OCI-LY3 (cell line): Measurements from ENCODE around the gene ADARB1.

Experiments used
- H2AFZ ChIP-seq: fragments of 200-600, 300-600 bp; shearing (Covaris generic); 2 replicates; pipeline ENCODE4 v1.6.0; 2014; ENCODE audit warnings: antibody characterized with exemption, low read depth, low read length
- H3K27ac ChIP-seq: fragments of 200-600, 300-600 bp; sonication (generic); 2 replicates; pipeline ENCODE4 v1.5.1; 2014; ENCODE audit warnings: mild to moderate bottlenecking, low read length, moderate library complexity, mixed read lengths
- H3K27me3 ChIP-seq: fragments of 200-600, 300-600 bp; sonication (generic); 2 replicates; pipeline ENCODE4 v1.6.1; 2014; ENCODE audit warnings: low read depth, low read length, mixed read lengths
- H3K36me3 ChIP-seq: fragments of 200-600, 300-600 bp; sonication (generic); replicated peaks from 2 replicates; pipeline ENCODE3; 2014; ENCODE audit warnings: low read depth, low read length, mixed read lengths
- H3K4me1 ChIP-seq: fragments of 300-600, 200-600 bp; sonication (generic); 2 replicates; pipeline ENCODE4 v1.6.1; 2014; ENCODE audit warnings: low read length, mixed read lengths
- H3K4me2 ChIP-seq: fragments of 200-600, 300-600 bp; sonication (generic); 2 replicates; pipeline ENCODE4 v1.6.1; 2014; ENCODE audit warnings: low read length, mixed read lengths
- H3K4me3 ChIP-seq: fragments of 300-600, 200-600 bp; sonication (generic); 2 replicates; pipeline ENCODE4 v1.5.1; 2014; ENCODE audit warnings: antibody characterized with exemption, mild to moderate bottlenecking, low read length, moderate library complexity
- H3K79me2 ChIP-seq: fragments of 300-600, 200-600 bp; shearing (Covaris generic); 2 replicates; pipeline ENCODE4 v1.6.1; 2014; ENCODE audit warnings: mild to moderate bottlenecking, low read length, mixed read lengths
- H3K9ac ChIP-seq: fragments of 300-600, 200-600 bp; shearing (Covaris generic); 2 replicates; pipeline ENCODE4 v1.6.0; 2014; ENCODE audit warnings: mild to moderate bottlenecking, low read length, moderate library complexity
- H3K9me3 ChIP-seq: fragments of 200-600, 300-600 bp; shearing (Covaris generic); 2 replicates; pipeline ENCODE4 v1.6.1; 2014; ENCODE audit warnings: low read length, mixed read lengths; ENCODE audit not compliant: insufficient read depth
- H4K20me1 ChIP-seq: fragments of 200-600, 300-600 bp; sonication (generic); 2 replicates; pipeline ENCODE4 v1.6.1; 2016; ENCODE audit warnings: low read length, mixed read lengths; ENCODE audit not compliant: insufficient read depth
- EZH2phosphoT487 ChIP-seq: fragments of 200-600 bp; shearing (Covaris generic); IDR thresholded peaks from 2 replicates; pipeline ENCODE4 v1.6.1; 2018; ENCODE audit warnings: antibody characterized with exemption, mixed run types, low read depth
- TF ChIP-seq, protein P1 (sequence below): fragments of 200-600, 300-600 bp; sonication (generic); IDR thresholded peaks from 2 replicates; pipeline ENCODE4 v1.5.1; 2014; ENCODE audit warnings: antibody characterized with exemption, low read length, low read depth

ADARB1 gene

DNA sequence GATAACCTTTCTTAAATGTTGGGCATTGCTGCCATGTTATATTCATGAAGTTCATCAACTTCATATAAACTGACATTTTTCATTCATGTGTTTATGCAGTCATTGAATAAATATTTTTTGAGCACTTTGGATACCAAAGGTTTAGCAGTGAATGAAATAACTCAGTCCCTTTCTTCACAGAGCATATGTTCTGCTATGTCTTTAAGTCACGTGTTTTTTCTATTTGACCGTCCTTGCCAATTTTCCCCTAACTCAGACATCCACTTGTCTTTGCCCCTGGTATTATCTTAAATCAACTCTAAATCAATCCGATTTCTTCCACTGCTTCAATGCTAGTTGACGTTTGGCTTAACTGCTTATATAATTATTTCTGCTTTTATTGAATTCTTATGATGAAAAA, 16.6 kb downstream of the ADARB1 start:
- H3K9ac ChIP-seq: no peak overlapping the region
- H3K79me2 ChIP-seq: no peaks in the 10 kb centered on the region
- no peak overlapping the region for H3K27ac ChIP-seq
- H3K4me1 ChIP-seq: no peaks in the 10 kb centered on the region
- peaks cover 10% of the 10 kb centered on the region; the same call in 1 of the 2 replicates for H3K27me3 ChIP-seq
- no peak overlapping the region for H3K4me2 ChIP-seq
- no peaks in the 10 kb centered on the region for H4K20me1 ChIP-seq
- H2AFZ ChIP-seq: no peak overlapping the region
- no peak for TF ChIP-seq EZH2phosphoT487
- TF ChIP-seq, protein P1, sequence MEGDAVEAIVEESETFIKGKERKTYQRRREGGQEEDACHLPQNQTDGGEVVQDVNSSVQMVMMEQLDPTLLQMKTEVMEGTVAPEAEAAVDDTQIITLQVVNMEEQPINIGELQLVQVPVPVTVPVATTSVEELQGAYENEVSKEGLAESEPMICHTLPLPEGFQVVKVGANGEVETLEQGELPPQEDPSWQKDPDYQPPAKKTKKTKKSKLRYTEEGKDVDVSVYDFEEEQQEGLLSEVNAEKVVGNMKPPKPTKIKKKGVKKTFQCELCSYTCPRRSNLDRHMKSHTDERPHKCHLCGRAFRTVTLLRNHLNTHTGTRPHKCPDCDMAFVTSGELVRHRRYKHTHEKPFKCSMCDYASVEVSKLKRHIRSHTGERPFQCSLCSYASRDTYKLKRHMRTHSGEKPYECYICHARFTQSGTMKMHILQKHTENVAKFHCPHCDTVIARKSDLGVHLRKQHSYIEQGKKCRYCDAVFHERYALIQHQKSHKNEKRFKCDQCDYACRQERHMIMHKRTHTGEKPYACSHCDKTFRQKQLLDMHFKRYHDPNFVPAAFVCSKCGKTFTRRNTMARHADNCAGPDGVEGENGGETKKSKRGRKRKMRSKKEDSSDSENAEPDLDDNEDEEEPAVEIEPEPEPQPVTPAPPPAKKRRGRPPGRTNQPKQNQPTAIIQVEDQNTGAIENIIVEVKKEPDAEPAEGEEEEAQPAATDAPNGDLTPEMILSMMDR: no peak
- H3K36me3 ChIP-seq: no peaks in the 10 kb centered on the region
- H3K4me3 ChIP-seq: no peak overlapping the region
- no peaks in the 10 kb centered on the region for H3K9me3 ChIP-seq

DNA sequence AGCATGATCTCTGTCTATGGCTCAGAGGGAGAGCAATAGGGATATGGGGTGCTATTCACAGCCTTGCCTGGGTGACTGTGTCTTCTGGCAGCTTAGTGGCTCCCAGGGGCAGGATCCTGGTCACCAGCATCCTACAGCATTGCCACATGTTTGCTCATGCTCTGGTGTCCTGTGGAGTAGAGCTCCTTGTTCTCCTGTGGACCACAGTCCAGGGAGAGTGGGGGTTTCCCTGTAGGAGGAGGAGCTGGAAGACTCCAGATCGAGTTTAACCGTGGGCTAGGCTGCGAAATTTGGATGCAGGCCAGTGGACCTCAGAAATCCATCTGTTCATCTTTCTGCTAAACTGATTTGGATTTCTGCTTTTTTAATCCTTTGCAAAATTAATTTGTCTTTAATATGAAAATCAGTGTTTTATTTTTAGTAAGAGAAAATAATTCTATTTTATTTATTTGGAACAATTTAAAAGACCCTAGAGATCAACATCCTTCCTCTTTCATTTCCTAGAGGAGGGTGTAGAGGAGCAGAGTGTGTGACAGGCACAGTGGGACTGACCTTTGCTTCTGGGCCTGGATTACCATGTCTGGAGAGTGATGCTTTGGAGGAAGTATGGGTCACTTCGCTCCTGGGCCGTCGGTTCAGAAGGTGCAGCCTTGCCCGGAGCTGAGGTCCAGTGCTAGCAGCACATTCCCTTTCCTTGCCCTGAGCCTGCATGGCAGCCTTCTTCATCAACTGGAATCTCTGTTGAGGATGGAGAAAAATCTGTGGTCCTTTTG, 17.4 kb downstream of the ADARB1 start:
- Histone ChIP-seq H3K79me2 (no peaks in the 10 kb centered on the region), H3K9ac (no peak overlapping the region), H3K27ac (no peak overlapping the region), H3K36me3 (no peaks in the 10 kb centered on the region), H3K9me3 (no peaks in the 10 kb centered on the region), H2AFZ (no peak overlapping the region), H4K20me1 (no peaks in the 10 kb centered on the region), H3K4me3 (no peak overlapping the region), H3K27me3 (peaks cover 10% of the 10 kb centered on the region; the same call in 1 of the 2 replicates), H3K4me2 (no peak overlapping the region), H3K4me1 (peaks cover 5% of the 10 kb centered on the region)
- TF ChIP-seq, protein P1: no peak

DNA sequence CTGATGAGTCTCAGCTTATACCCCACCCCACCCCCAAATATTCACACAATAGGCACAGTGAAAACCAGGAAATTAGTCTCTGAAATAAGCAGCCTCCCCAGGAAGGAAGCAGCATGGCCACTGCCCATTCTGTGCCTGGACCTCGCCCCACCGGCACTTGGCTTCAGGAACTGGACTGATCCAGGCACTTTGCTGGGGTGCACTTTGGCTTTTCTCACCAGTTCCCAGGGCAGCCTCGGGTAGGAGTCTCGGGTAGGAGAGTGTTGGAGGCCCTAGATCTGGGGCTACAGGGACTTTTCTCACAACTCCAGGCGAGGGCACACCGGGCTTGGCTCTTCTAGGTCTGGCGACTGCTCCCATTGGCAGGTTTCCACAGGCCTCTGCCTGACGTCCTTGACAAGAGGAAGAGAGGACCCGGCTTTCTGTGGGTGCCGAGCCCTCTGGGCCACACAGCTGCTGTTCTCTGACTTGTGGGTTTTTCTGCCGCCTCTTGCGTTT, 18.7 kb downstream of the ADARB1 start:
- Histone ChIP-seq H3K27ac (no peak overlapping the region), H3K9me3 (no peaks in the 10 kb centered on the region), H4K20me1 (no peaks in the 10 kb centered on the region), H3K27me3 (peaks cover 20% of the 10 kb centered on the region; the same call in 1 of the 2 replicates), H2AFZ (no peak overlapping the region), H3K9ac (no peak overlapping the region), H3K4me3 (no peak overlapping the region), H3K36me3 (no peaks in the 10 kb centered on the region), H3K4me1 (peaks cover 9% of the 10 kb centered on the region), H3K4me2 (no peak overlapping the region), H3K79me2 (no peaks in the 10 kb centered on the region)
- TF ChIP-seq EZH2phosphoT487: no peak
- TF ChIP-seq, protein P1: no peak

DNA sequence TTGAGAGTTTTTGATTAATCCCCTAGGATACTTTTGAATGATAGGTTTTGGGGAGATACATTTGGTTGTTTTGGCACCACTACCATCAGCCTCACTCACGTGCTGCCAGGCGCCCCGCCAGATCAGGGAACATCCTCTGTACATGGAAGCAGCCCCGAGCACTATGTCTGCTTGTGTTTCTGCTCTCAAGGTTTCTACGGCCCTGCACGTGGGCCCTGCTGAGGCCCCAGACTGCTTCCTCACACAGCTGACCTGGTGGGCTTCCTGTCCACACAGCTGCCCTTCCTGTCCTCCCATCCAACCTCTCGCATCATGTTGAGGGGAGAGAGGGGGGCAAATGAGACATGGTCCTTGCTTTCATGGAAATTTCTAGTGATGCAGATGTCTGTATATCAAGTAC, 20.0 kb downstream of the ADARB1 start:
- H3K4me1 ChIP-seq: peaks cover 9% of the 10 kb centered on the region
- peaks cover 14% of the 10 kb centered on the region; the same call in 1 of the 2 replicates for H3K27me3 ChIP-seq
- H3K4me2 ChIP-seq: no peak overlapping the region
- no peak for TF ChIP-seq EZH2phosphoT487
- TF ChIP-seq, protein P1: no peak
- no peaks in the 10 kb centered on the region for H3K9me3 ChIP-seq
- H3K4me3 ChIP-seq: no peak overlapping the region
- no peaks in the 10 kb centered on the region for H3K36me3 ChIP-seq
- H2AFZ ChIP-seq: no peak overlapping the region
- no peak overlapping the region for H3K27ac ChIP-seq
- H4K20me1 ChIP-seq: no peaks in the 10 kb centered on the region
- H3K9ac ChIP-seq: no peak overlapping the region
- H3K79me2 ChIP-seq: no peaks in the 10 kb centered on the region
